C4-2B (cell line): ENCODE data around the gene SCN8A.

Experiments
- H3K27ac ChIP-seq: fragments of 450-650 bp; 2 replicates; pipeline ENCODE4 v1.5.1; 2017
- ZFX ChIP-seq: fragments of 450-650 bp; IDR thresholded peaks from 2 replicates; pipeline ENCODE4 v1.6.1; 2017
- TF ChIP-seq, protein P1 (sequence below): fragments of 450-650 bp; conservative IDR thresholded peaks from 2 replicates; pipeline ENCODE4 v1.5.1; 2017; ENCODE audit warnings: mild to moderate bottlenecking

The SCN8A gene

DNA sequence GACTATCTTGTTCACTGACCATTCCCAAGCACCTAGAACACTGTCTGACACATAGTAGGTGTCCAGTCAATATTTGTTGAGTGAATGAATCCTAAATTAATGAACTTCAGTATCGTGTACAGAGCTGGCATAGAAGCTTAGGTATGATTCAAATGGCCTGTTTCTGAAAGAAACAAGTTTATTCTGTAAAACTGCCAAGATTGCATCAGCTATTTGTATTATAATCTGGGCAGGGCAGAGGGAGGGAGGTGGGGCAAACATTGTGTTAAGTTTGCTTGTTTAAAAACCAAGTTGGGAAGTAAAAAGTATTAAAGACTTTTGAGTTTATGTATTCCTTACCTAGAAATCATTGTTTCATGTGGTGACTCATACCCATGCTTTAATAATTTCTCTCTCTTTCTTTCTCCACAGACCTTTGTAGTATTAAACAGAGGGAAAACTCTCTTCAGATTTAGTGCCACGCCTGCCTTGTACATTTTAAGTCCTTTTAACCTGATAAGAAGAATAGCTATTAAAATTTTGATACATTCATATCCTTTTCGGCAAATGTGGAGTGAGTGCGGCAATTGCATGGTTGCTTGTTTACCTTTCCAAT is 92.8 kb downstream of the SCN8A start:
- TF ChIP-seq ZFX: no peak
- TF ChIP-seq, protein P1, sequence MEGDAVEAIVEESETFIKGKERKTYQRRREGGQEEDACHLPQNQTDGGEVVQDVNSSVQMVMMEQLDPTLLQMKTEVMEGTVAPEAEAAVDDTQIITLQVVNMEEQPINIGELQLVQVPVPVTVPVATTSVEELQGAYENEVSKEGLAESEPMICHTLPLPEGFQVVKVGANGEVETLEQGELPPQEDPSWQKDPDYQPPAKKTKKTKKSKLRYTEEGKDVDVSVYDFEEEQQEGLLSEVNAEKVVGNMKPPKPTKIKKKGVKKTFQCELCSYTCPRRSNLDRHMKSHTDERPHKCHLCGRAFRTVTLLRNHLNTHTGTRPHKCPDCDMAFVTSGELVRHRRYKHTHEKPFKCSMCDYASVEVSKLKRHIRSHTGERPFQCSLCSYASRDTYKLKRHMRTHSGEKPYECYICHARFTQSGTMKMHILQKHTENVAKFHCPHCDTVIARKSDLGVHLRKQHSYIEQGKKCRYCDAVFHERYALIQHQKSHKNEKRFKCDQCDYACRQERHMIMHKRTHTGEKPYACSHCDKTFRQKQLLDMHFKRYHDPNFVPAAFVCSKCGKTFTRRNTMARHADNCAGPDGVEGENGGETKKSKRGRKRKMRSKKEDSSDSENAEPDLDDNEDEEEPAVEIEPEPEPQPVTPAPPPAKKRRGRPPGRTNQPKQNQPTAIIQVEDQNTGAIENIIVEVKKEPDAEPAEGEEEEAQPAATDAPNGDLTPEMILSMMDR: no peak
- no peak overlapping the region for H3K27ac ChIP-seq

DNA sequence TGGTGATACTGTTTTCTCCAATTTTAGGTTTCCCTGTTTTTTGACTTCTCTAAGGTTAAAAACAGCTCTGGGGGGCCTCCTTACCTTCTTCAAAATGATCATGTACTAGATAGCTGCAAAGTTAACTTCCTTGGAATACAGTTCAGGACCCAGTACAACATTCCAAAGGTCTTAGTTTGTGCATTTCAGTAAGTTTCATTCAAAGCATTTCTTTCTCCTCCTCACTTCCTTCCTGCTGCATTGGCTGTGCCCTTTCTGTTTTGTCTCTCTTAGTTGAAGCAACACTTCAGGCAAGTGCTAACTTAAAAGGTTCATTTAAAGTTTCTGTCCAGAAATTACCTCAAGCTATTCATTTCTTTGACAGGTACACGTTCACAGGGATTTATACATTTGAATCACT is 95.7 kb downstream of the SCN8A start:
- H3K27ac ChIP-seq: no peak overlapping the region
- TF ChIP-seq, protein P1: no peak
- no peak for TF ChIP-seq ZFX

DNA sequence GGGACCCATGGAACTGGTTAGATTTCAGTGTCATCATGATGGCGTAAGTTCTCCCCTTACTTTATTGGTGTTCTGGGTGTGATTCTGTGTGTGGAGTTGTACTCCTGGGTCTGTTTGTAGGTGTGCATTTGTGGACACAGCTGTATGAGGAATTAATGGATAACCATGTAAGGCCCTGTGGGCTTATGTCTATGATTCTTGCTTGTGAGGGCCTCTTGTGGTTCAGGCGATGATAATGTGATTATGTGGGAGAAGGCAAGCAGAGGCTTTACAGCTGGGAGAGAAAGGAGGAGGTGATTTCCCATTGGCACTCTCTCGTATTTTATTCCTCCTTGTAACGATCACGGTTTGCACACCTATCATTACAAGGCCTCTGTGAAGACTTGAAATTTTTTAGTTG is 96.1 kb downstream of the SCN8A start:
- H3K27ac ChIP-seq: no peak overlapping the region
- TF ChIP-seq, protein P1: no peak
- no peak for TF ChIP-seq ZFX

DNA sequence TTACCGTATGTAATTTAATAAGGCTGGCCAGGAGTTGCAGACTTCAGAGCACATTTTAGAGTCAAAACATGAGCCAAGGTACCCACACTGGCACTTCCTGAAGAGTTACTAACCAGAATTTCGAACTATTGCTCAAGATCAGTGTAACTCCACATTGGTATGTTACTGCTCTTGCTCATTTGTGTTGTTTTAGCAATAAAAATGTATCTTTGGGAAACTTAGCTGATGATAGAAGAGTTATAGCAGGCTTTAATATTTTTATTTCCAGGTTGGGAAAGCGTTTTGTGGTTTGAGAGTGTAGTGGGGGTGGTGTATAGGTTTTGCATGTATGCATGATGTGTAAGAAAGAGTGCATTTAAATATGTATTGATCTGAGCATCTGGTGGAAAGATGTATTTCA is 96.6 kb downstream of the SCN8A start:
- no peak overlapping the region for H3K27ac ChIP-seq
- TF ChIP-seq, protein P1: no peak
- TF ChIP-seq ZFX: no peak

DNA sequence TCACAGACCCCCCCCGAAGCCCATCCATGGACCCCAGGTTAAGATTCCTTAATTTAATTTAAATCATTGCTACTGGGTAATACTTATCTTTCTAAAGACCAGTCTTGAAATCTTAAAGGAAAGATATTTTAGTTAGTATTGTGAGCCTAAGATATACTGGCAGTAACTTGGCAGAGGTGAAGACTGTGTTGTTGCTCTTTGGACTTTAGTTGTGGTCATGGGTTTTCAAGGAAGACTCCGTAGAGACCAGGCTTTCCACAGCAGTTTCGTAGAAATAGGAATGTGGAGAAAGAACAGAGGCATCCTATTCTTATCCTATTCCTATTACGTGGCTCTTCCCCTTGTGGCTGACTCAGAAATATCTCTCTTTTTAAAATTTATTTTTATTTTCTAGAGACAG is 99.0 kb downstream of the SCN8A start:
- H3K27ac ChIP-seq: no peak overlapping the region
- no peak for TF ChIP-seq ZFX
- TF ChIP-seq, protein P1: no peak

DNA sequence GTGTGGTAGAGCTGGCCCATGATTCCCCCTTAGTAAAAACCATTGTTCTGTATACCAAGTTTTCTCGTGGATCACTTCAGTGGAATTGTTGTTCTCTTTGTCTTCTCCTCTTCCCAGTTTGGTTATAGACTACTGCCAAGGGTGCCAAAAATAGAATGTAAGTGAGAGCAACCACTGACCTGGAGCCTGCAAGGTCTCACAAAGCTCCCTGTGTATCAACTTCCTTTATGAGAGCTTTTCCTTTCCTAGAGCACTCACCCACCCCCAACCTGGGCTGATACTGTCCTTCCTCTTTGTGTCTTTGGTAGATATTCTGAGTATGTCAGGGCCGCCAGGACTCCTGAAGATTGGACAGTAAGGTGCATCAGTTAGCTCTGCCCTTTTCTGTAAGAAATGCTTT is 101.0 kb downstream of the SCN8A start:
- no peak for TF ChIP-seq ZFX
- TF ChIP-seq, protein P1: no peak
- no peak overlapping the region for H3K27ac ChIP-seq

DNA sequence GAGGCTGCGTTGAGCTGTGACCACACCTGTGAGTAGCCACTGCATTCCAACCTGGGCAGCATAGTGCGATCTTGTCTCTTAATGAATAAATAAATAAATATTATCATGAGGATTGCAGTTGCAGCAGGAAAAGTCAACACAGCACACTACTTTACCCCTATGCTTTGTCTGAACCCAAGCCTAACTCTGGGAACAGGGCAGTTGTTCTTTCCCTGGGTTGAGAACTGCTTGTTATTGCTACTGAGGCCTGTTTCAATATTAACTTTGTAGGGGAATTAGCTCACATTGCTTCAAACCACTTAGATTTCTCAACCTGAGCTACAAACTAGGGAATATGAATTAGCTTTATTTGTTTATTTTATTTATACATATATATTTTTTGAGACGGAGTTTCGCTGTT is 102.5 kb downstream of the SCN8A start:
- H3K27ac ChIP-seq: no peak overlapping the region
- TF ChIP-seq ZFX: no peak
- TF ChIP-seq, protein P1: no peak
